Liver (tissue), 9 donors: ENCODE data around the gene SMYD2. TPM values are rescaled to one million over a fixed set of nuclear protein-coding genes. Genes with fewer than 3 reads are reported as not detected.

ENCODE experiments used
- DNase-seq: peaks from one replicate; pipeline ENCODE4 v3.0.0-alpha.2; 2017; ENCODE audit warnings: low spot score
- H3K27ac ChIP-seq, 2 donors: one replicate each; pipeline ENCODE4 v1.7.0; 2013; ENCODE audit warnings: inconsistent platforms in 2 of 2, low read length in 2 of 2, control low read depth in 1 of 2, low read depth in 1 of 2, mild to moderate bottlenecking in 1 of 2
- H3K27me3 ChIP-seq, 4 donors: one replicate each; pipeline versions ENCODE4 v1.6.1 to v1.7.0; 2013; ENCODE audit warnings: low read length in 3 of 4, inconsistent platforms in 1 of 4, mild to moderate bottlenecking in 1 of 4, moderate library complexity in 1 of 4; ENCODE audit not compliant: control insufficient read depth in 4 of 4, insufficient read depth in 4 of 4
- H3K36me3 ChIP-seq, 4 donors: one replicate each; pipeline versions ENCODE4 v1.6.1 to v1.7.0; 2013; ENCODE audit warnings: low read length in 3 of 4, mild to moderate bottlenecking in 3 of 4, low read depth in 1 of 4, moderate library complexity in 1 of 4; ENCODE audit not compliant: control insufficient read depth in 4 of 4, insufficient read depth in 3 of 4
- H3K4me1 ChIP-seq, 4 donors: one replicate each; pipeline versions ENCODE4 v1.6.1 to v1.7.0; 2013; ENCODE audit warnings: low read length in 3 of 4, mild to moderate bottlenecking in 3 of 4, moderate library complexity in 1 of 4; ENCODE audit not compliant: control insufficient read depth in 4 of 4, insufficient read depth in 4 of 4
- H3K4me3 ChIP-seq, 3 donors: one replicate each; pipeline versions ENCODE4 v1.6.1 to v1.7.0; 2013; ENCODE audit warnings: low read length in 3 of 3, control low read depth in 1 of 3, low read depth in 1 of 3, mild to moderate bottlenecking in 1 of 3
- H3K9ac ChIP-seq, 2 donors: one replicate each; pipeline ENCODE4 v1.7.0; 2013; ENCODE audit warnings: low read length in 2 of 2, mild to moderate bottlenecking in 2 of 2, moderate library complexity in 2 of 2, control low read depth in 1 of 2, low read depth in 1 of 2
- H3K9me3 ChIP-seq, 4 donors: one replicate each; pipeline versions ENCODE4 v1.6.1 to v1.7.0; 2013; ENCODE audit warnings: low read length in 3 of 4; ENCODE audit not compliant: control insufficient read depth in 4 of 4
- EGR1 ChIP-seq, 2 donors: IDR thresholded peaks; 2 replicates each; pipeline ENCODE4 v1.6.1; 2016 to 2018; ENCODE audit warnings: antibody characterized with exemption in 2 of 2, low read depth in 2 of 2
- FOXA2 ChIP-seq: IDR thresholded peaks from 2 replicates; pipeline ENCODE4 v1.6.1; 2016; ENCODE audit warnings: antibody characterized with exemption
- GABPA ChIP-seq, 2 donors: IDR thresholded peaks in 1 of 2; conservative IDR thresholded peaks in 1 of 2; 2 replicates each; pipeline ENCODE4 v1.6.1; 2016; ENCODE audit warnings: antibody characterized with exemption in 2 of 2, mild to moderate bottlenecking in 1 of 2, moderate library complexity in 1 of 2
- HNF4A ChIP-seq, 2 donors: conservative IDR thresholded peaks; 2 replicates each; pipeline ENCODE4 v1.6.1; 2016; ENCODE audit warnings: antibody characterized with exemption in 2 of 2, mild to moderate bottlenecking in 2 of 2
- HNF4G ChIP-seq: IDR thresholded peaks from 2 replicates; pipeline ENCODE4 v1.6.1; 2016; ENCODE audit warnings: antibody characterized with exemption
- JUND ChIP-seq, 2 donors: IDR thresholded peaks; 2 replicates each; pipeline ENCODE4 v1.6.1; 2016; ENCODE audit warnings: antibody characterized with exemption in 2 of 2
- NR2F2 ChIP-seq: IDR thresholded peaks from 2 replicates; pipeline ENCODE4 v1.6.1; 2016; ENCODE audit warnings: antibody characterized with exemption
- RAD21 ChIP-seq, 2 donors: IDR thresholded peaks; 2 replicates each; pipeline ENCODE4 v1.6.1; 2016; ENCODE audit warnings: antibody characterized with exemption in 2 of 2, mild to moderate bottlenecking in 2 of 2
- REST ChIP-seq: IDR thresholded peaks from 2 replicates; pipeline ENCODE4 v1.6.1; 2016; ENCODE audit warnings: antibody characterized with exemption, mild to moderate bottlenecking
- RXRA ChIP-seq, 2 donors: IDR thresholded peaks; 2 replicates each; pipeline ENCODE4 v1.6.1; 2017 to 2018; ENCODE audit warnings: antibody characterized with exemption in 2 of 2, mild to moderate bottlenecking in 1 of 2
- SP1 ChIP-seq: IDR thresholded peaks from 2 replicates; pipeline ENCODE4 v1.6.1; 2018; ENCODE audit warnings: antibody characterized with exemption, mild to moderate bottlenecking
- TAF1 ChIP-seq: conservative IDR thresholded peaks from 2 replicates; pipeline ENCODE4 v1.6.1; 2016; ENCODE audit warnings: antibody characterized with exemption, mild to moderate bottlenecking
- YY1 ChIP-seq: IDR thresholded peaks from 2 replicates; pipeline ENCODE4 v1.6.1; 2016; ENCODE audit warnings: antibody characterized with exemption, mild to moderate bottlenecking
- WGBS: extraction: QIAGEN DNeasy Blood & Tissue Kit; methylation state at CpG from one replicate; pipeline ENCODE4 v1.1.7; 2013; 5-methylcytosine and 5-hydroxymethylcytosine counted together
- polyA plus RNA-seq, 2 donors: library from polyadenylated mRNA; stranded (reverse) in 1 of 2; unstranded in 1 of 2; fragments of 200-250 nt in 1 of 2; fragments of >200 nt in 1 of 2; fragmentation: Nextera tagmentation in 1 of 2; extraction: Ambion mirVana in 1 of 2; gene quantifications; one replicate each; pipeline versions ENCODE4 v1.2.1 to v1.2.3, GENCODE V29; 2013 to 2015
- total RNA-seq, 2 donors: library from RNA; depleted of rRNA; stranded (reverse); fragments of >200 nt; gene quantifications; one replicate each; pipeline ENCODE4 v1.2.3, GENCODE V29; 2014
- TF ChIP-seq, protein P1 (sequence below): IDR thresholded peaks from 2 replicates; pipeline ENCODE4 v1.6.1; 2016; ENCODE audit warnings: antibody characterized with exemption
- TF ChIP-seq, protein P2 (sequence below): IDR thresholded peaks from 2 replicates; pipeline ENCODE4 v1.6.1; 2016; ENCODE audit warnings: antibody characterized with exemption
- donor health status: healthy.
- donor health status: healthy.
- donor health status: healthy.
- donor health status: healthy.
- donor health status: healthy.

The SMYD2 gene
- total and polyA plus RNA-seq, 4 donors: 11.9 to 20.2 (median 17.2) TPM

DNA sequence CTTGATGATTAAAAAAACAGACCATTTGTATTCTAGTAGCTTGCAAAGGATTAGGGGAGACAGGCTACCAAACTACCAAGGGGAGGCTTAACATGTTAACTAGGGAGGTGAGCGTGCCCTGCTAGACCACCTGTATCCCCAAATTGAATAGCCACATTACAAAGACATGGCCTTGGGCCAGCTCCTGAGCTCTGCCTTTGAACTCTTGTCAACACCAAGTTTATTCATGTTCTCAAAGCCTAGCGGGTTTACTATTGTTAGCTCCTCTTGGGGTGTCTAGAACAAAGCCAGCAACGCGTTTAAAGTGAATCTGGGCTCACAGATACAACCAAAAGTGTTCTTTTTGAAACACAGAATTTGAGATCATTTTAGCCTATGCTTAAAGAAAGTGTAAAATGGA lies 36.3 kb downstream of the SMYD2 start:
- TF ChIP-seq REST (no peak), NR2F2 (no peak), HNF4G (no peak)
- no peak overlapping the region for H3K4me3 ChIP-seq
- H3K27ac ChIP-seq: peak overlapping the region; percentile 57 to 65
- H3K4me1 ChIP-seq: peaks cover 0 to 37% (median 7%) of the 10 kb centered on the region in 4 donors
- no peaks in the 10 kb centered on the region for H3K27me3 ChIP-seq
- 80% methylated on average over 4 of the region's 4 CpGs for WGBS
- DNase-seq: no peak
- no peak overlapping the region for H3K9ac ChIP-seq
- H3K9me3 ChIP-seq: no peaks in the 10 kb centered on the region
- peaks cover 0 to 3% (median 1%) of the 10 kb centered on the region in 4 donors for H3K36me3 ChIP-seq

DNA sequence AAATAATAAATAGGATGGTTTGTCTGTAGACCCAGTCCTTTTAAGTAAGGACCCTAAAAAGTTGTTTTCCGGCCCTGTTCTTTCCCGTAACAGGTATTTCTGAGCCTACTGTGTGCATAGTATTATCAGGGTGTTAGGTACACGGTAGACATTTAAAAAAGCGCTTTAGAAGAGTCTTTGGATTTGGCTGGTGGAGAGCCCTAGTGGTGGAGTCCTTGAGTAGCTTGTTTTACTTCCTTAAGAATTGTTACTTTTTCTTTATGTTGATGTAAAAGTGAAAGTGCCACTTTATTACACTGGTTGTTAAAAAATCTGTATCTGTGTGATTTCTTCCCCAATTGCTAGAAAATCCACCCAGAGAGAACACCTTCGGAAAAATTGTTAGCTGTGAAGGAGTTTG lies 36.8 kb downstream of the SMYD2 start:
- Histone ChIP-seq H3K9me3 (no peaks in the 10 kb centered on the region), H3K4me3 (no peak overlapping the region), H3K9ac (no peak overlapping the region), H3K27me3 (no peaks in the 10 kb centered on the region), H3K4me1 (peaks cover 0 to 33% (median 5%) of the 10 kb centered on the region in 4 donors), H3K36me3 (peaks cover 0 to 3% (median 1%) of the 10 kb centered on the region in 4 donors), H3K27ac (no peak overlapping the region)
- no peak for DNase-seq
- TF ChIP-seq HNF4A (conservative IDR thresholded peaks at IDR 0.05) (no peak), RXRA (IDR thresholded peaks at IDR 0.05) (no peak), JUND (IDR thresholded peaks at IDR 0.05) (no peak), REST (no peak), SP1 (no peak), FOXA2 (no peak)
- 96% methylated on average over 5 of the region's 5 CpGs for WGBS

DNA sequence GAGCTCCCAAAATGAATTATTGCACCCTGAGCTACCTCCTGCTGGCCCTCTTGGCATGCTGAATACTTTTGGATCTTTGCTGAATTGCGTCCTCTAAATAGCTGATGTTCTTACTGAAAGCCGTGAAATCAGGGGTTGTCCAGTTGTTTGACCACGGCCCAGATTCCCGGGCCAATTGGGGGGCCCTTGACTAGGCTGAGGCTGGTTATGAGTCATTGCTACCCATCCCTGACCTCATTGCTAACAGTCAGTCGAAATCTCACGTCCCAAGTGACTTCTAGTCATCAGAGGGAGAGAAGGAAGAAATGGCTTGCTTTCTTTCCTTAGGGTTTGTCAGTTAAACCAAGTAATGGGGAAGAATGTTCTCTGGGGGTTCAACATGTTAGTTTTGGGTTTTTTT lies 37.4 kb downstream of the SMYD2 start:
- no peak overlapping the region for H3K9ac ChIP-seq
- WGBS: 69% methylated on average over 6 of the region's 6 CpGs
- peaks cover 0 to 26% (median 1%) of the 10 kb centered on the region in 4 donors for H3K4me1 ChIP-seq
- peaks cover 0 to 3% (median 1%) of the 10 kb centered on the region in 4 donors for H3K36me3 ChIP-seq
- H3K27ac ChIP-seq: no peak overlapping the region
- DNase-seq: no peak
- H3K9me3 ChIP-seq: no peaks in the 10 kb centered on the region
- no peaks in the 10 kb centered on the region for H3K27me3 ChIP-seq
- H3K4me3 ChIP-seq: no peak overlapping the region
- TF ChIP-seq, protein P1, sequence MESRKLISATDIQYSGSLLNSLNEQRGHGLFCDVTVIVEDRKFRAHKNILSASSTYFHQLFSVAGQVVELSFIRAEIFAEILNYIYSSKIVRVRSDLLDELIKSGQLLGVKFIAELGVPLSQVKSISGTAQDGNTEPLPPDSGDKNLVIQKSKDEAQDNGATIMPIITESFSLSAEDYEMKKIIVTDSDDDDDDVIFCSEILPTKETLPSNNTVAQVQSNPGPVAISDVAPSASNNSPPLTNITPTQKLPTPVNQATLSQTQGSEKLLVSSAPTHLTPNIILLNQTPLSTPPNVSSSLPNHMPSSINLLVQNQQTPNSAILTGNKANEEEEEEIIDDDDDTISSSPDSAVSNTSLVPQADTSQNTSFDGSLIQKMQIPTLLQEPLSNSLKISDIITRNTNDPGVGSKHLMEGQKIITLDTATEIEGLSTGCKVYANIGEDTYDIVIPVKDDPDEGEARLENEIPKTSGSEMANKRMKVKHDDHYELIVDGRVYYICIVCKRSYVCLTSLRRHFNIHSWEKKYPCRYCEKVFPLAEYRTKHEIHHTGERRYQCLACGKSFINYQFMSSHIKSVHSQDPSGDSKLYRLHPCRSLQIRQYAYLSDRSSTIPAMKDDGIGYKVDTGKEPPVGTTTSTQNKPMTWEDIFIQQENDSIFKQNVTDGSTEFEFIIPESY: no peak
- no peak for TF ChIP-seq TAF1
- no peak for TF ChIP-seq GABPA (IDR thresholded peaks at IDR 0.05 in 1 of 2, conservative IDR thresholded peaks at IDR 0.05 in 1 of 2)
- no peak for TF ChIP-seq SP1
- no peak for TF ChIP-seq YY1
- no peak for TF ChIP-seq HNF4G
- TF ChIP-seq RAD21 (IDR thresholded peaks at IDR 0.05): no peak
- TF ChIP-seq, protein P2, sequence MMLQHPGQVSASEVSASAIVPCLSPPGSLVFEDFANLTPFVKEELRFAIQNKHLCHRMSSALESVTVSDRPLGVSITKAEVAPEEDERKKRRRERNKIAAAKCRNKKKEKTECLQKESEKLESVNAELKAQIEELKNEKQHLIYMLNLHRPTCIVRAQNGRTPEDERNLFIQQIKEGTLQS: no peak
- no peak for TF ChIP-seq NR2F2
- no peak for TF ChIP-seq REST
- TF ChIP-seq JUND (IDR thresholded peaks at IDR 0.05): no peak
- TF ChIP-seq EGR1 (IDR thresholded peaks at IDR 0.05; ENCODE audit: low read depth in 2 of 2): no peak
